GM12891 (cell line): ENCODE measurements around the gene PODN.

Experiments
- DNase-seq: peaks from one replicate; pipeline ENCODE4 v3.0.0; 2011; ENCODE audit warnings: low spot score; ENCODE audit not compliant: insufficient read length
- FAIRE-seq: peaks from 2 replicates; lab custom pipeline; 2011; peaks lifted over from hg19 to GRCh38; lab: Jason Lieb, UNC
- PAX5 ChIP-seq: IDR thresholded peaks from 2 replicates; pipeline ENCODE4 v1.6.1; 2011; ENCODE audit warnings: low read length, moderate library complexity, mild to moderate bottlenecking; ENCODE audit not compliant: insufficient read depth, severe bottlenecking
- POLR2A ChIP-seq: IDR thresholded peaks from 2 replicates; pipeline ENCODE4 v1.6.1; 2011; ENCODE audit warnings: low read depth, low read length, control low read depth
- POLR2AphosphoS5 ChIP-seq: IDR thresholded peaks from 2 replicates; pipeline ENCODE4 v1.6.1; 2011; ENCODE audit warnings: low read depth, low read length, control low read depth
- POU2F2 ChIP-seq: IDR thresholded peaks from 2 replicates; pipeline ENCODE4 v1.6.1; 2011; ENCODE audit warnings: low read depth, mild to moderate bottlenecking, control low read depth, low read length, moderate library complexity
- SPI1 ChIP-seq: IDR thresholded peaks from 2 replicates; pipeline ENCODE4 v1.6.1; 2011; ENCODE audit warnings: low read depth, low read length, control low read depth
- TAF1 ChIP-seq: IDR thresholded peaks from 2 replicates; pipeline ENCODE4 v1.6.1; 2011; ENCODE audit warnings: low read depth, low read length, control low read depth

PODN gene

DNA sequence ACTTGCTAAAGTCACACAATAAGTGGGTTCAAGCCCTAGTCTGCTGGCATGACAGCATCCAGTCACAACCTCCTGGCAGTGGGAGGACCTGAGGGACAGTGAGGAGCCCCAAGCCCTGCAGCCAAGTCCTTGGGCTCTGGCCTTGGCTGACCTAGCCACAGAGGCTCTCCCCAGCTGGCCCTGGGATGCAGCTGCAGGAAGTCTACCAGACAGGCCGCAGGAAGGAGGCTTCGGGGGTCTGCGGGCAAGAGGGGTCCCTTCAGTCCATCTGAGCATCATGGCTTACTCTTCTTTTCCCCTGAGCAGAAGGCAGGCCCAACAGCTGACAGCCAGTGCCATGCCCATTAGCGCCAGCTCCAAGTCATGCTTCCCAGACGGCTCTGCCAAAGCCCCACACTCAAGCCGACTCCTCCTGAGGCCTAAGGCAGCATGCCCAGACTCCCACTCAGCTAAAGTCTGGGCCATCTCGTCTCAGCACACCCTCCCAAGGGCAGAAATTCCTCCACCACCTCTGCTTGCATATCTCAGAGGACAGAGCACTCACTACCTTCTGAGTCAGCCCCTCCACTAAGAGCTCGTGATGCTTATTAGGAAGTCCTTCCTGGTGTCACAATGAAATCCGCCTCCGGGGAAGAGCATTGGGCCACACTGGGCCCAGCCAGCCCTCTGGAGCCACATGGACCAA lies 60.3 kb downstream of the PODN start:
- DNase-seq (no peak), FAIRE-seq (no peak)
- TF ChIP-seq POLR2A (no peak), PAX5 (no peak), TAF1 (no peak), SPI1 (no peak), POLR2AphosphoS5 (no peak), POU2F2 (no peak)

DNA sequence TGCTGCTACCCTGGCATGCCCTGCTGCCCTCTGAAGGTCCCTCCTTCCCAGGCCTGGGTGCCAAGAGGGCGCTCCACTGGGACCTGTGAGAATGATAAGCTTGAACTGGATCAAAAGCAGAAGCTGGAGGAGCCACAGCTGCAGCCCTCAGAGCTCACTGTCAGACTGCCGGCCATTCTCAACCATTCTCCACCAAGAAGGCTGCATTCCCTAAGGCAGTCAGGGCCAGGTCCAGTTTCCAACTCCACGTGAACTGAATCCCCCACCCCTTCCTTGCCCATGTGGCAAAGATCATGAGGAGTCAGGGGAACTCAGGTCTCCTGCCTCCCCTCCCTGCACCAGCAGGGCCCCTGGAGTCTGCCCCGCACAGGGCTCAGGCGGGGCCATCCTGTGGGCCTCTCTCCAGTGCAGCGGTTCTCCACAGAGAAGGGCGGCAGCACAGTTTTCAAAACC lies 61.0 kb downstream of the PODN start:
- TF ChIP-seq POU2F2 (no peak), POLR2A (no peak), TAF1 (no peak), SPI1 (no peak), PAX5 (no peak), POLR2AphosphoS5 (no peak)
- DNase-seq (no peak), FAIRE-seq (no peak)

DNA sequence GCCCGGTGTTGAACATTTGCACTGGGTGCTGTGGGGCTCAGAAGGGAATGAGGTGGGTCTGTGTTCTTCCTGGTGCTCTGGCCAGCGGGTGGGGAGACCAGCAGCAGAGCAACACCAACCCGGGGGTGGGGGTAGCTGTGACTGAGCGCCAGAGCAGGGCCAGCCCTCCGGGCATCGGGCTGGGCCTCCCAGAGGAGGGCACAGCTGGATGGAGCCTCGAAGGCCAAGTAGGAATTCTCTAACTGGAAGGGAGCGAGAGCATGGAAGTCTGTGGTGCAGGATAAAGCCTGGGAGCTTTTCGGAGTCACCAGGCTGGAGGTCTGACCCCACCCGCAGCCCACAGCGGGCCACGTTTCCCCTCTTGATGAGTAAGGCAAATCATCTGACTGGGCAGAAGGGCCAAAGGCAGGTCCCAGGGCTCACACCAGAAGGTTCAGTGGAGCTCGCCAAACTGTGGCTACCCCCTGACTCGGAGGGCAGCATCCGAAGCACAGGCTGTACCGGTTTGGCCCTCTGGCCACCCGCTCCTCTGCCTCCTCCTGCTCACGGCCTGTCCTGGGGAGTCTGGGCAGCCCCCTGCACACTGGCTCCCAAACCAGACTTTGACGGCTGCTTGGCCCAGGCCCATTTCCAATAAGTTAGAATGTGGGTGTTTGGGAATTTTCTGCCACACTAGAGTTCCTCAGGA lies 61.6 kb downstream of the PODN start:
- TF ChIP-seq TAF1: no peak
- TF ChIP-seq POU2F2: no peak
- TF ChIP-seq PAX5: no peak
- TF ChIP-seq POLR2A: no peak
- no peak for TF ChIP-seq SPI1
- no peak for TF ChIP-seq POLR2AphosphoS5
- DNase-seq (no peak), FAIRE-seq (no peak)

DNA sequence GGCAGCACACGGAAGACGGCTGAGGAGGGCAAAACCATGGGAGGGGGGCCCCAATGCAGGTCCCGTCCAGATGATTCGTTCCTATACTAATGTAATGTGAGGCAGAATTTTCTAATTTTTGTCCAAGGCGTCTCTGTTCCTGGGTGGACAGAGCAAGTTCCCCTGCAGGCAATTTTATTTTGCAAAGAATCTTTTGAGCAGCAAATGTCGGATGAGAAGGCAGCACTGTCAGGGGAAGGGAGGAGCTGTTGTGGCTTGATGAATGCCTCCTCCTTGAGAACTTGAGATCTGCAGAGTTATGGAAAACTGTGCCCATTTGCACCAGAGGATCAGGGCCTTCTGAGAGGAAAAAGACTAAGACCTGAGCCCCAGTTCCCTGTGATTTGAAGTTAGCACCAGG lies 63.1 kb downstream of the PODN start:
- DNase-seq: no peak
- no peak for FAIRE-seq
- no peak for TF ChIP-seq TAF1
- TF ChIP-seq SPI1: no peak
- no peak for TF ChIP-seq PAX5
- no peak for TF ChIP-seq POLR2AphosphoS5
- TF ChIP-seq POLR2A: no peak
- no peak for TF ChIP-seq POU2F2

DNA sequence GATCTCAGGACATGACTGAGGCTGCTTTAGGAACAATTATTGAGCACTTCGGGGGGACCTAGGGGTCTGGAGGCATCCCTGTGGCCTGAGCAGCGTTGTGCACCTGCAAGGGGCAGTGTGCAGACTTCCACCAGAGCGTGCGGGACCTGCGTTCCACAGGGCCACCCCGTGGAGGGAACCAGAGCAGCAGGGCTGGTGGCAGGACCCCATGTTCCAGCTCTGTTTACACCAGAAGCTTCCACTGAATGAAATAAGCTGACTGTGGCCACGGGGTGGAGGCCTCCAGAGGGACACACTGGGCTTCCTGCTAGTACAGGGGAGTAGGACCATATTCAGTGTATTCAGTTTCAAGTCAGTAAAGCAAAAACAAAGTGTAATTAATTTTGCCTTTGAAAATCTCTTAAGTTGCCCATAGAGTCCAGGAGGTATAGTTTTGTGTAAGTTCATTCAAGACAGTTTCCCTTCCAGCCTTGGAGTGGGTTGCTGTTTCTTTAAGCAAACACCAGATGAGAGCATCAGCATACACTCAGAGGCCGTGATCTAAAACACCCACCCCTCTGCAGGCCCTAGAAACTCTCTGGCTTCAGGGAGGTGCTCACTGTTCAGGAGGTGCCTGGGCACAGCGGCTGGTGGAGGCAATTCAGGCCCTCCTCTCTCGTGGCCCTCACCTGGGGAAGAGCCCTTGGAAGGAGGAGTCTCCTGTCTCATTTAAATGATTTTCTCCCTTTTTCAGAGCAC lies 63.8 kb downstream of the PODN start:
- FAIRE-seq (no peak), DNase-seq (no peak)
- TF ChIP-seq POLR2AphosphoS5 (no peak), SPI1 (no peak), TAF1 (no peak), POLR2A (no peak), POU2F2 (no peak), PAX5 (no peak)

DNA sequence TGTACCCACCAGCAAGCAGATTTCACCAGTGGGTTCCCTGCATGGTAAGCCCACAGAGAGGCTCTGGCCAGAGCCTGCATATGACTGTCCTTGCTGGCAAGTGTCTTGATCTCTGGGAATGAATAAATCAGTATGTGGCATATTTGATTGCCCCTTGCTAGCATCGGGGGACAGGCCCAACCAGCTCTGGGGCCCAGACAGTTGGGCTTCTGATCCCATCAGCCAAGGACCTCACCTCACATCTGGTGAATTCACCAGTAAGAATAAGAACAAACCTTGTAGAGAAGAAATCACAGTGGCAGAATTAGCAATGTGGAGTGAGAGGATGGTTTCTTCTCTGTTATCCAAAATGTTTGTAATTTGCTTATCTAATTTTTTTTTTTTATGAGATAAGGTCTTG lies 64.5 kb downstream of the PODN start:
- TF ChIP-seq POU2F2: no peak
- no peak for TF ChIP-seq PAX5
- TF ChIP-seq TAF1: no peak
- no peak for TF ChIP-seq POLR2A
- TF ChIP-seq POLR2AphosphoS5: no peak
- TF ChIP-seq SPI1: no peak
- DNase-seq: no peak
- no peak for FAIRE-seq

DNA sequence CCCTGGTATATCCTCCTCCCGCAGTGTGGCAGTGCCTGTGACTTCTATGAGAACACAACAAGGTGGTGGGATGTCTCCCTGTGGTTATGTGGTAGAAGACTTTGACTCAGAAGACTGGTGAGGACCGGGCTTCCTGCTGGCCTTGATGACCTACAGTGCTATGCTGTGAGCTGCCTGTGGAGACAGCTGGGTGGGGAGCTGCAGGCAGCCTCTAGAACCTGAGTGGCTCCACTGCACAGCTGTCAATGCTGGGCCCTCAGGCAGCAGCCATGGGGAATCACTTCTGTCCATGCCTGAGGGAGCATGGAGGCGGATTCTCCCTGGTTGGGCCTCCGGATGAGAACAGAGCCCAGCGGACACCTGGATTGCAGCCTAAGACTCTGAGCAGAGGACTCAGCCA lies 65.5 kb downstream of the PODN start:
- TF ChIP-seq POU2F2: no peak
- TF ChIP-seq POLR2A: no peak
- no peak for TF ChIP-seq PAX5
- TF ChIP-seq POLR2AphosphoS5: no peak
- no peak for TF ChIP-seq TAF1
- TF ChIP-seq SPI1: no peak
- DNase-seq (no peak), FAIRE-seq (no peak)

DNA sequence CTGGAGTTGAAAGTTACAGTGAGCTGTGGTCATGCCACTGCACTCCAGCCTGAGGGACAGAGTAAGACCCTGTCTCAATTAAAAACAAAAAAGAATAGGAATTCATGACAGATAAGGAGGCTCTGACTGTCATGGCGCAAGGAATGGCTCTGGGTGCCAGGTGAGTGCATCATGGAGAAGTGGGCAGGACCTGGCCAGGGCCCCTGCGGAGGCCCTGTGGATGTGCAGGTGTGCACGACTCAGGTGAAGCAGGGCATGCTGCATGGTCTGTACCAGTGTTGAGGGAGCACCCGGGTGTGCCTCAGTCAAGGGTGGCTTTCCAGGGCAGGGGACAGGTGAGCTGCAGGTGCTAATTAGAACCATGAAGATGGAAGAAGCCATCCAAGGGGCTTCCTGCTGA lies 66.4 kb downstream of the PODN start:
- no peak for DNase-seq
- no peak for TF ChIP-seq POLR2AphosphoS5
- TF ChIP-seq POU2F2: no peak
- no peak for TF ChIP-seq POLR2A
- TF ChIP-seq SPI1: no peak
- TF ChIP-seq TAF1: no peak
- TF ChIP-seq PAX5: no peak
- no peak for FAIRE-seq

DNA sequence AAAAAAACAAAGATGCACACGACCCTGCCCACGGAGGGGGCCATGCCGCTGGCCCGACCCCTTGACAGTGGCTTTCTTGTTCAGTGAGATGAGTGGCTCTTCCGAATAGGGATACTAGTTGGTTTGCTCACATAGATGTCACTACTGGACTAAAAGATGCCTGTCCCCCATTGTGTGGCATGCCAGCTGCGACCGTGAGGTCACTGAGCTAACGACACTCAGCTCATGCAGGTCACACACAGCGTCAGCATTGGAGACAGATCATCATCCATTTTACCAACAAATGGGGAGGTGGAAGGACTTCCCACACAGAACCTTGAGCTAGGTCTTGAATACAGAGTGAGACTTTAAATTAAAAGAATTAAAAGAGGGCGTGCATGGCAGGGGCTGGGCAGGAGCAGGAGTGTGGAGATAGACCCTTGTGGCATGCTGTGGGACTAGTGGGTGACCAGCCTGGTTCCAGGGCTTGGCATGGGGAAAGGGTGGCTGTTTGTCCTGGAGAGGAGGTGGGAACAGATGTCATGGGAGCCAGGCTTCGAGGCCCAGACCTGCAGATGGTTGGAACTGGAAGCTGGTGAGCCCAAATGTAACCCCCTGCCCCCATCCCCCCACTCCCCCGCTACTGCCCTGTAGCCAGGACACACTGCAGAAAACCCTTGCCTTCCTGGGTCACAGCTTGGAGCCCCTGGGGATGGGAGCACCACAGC lies 68.0 kb downstream of the PODN start:
- FAIRE-seq (no peak), DNase-seq (no peak)
- TF ChIP-seq PAX5 (no peak), SPI1 (no peak), POLR2AphosphoS5 (no peak), TAF1 (no peak), POU2F2 (no peak), POLR2A (no peak)

DNA sequence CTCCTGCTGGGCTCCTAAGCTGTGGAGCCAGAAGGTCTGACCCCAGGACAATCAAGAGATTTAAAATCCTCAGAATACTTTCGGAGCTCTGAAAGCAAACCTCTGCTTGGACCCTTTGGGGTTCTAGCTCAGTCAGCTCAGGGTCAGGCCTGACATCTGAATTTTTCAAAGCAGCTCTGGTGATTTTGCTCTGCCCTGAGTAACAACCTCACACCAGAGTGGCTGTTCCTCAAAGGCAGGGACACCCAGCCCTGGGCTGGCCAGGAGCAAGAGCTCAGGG lies 68.5 kb downstream of the PODN start:
- DNase-seq (no peak), FAIRE-seq (no peak)
- TF ChIP-seq POLR2AphosphoS5 (no peak), POU2F2 (no peak), PAX5 (no peak), POLR2A (no peak), SPI1 (no peak), TAF1 (no peak)
